GM21737 (cell line): ENCODE results near the gene CTDSP2.
"Not testable (repeated sequence)": the region's sequence is repeated elsewhere in the genome, so short reads cannot be mapped to it uniquely, and the experiment has no call there.

Source experiments
- ATAC-seq: cut with Tn5 transposase; IDR thresholded peaks from one replicate; pipeline ENCODE4 v1.9.1; 2021; ENCODE audit warnings: mild to moderate bottlenecking, moderate library complexity; ENCODE audit not compliant: unreplicated experiment

The CTDSP2 gene

GRCh38 chr12:57783861-57784260 lies 62.7 kb downstream of the CTDSP2 start:
- ATAC-seq = no peak

DNA sequence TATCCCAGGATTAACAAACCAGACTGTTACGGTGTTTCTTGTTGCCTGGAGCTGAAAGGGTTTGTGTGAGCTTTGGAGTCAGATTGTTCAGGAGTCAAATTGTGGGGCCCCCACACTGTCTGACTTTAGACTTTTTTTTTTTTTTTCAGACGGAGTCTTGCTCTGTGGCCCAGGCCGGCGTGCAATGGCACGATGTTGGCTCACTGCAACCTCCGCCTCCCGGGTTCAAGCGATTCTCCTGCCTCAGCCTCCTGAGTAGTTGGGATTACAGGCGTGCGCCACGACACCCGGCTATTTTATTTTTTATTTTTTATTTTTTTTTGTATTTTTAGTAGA lies 63.1 kb downstream of the CTDSP2 start:
- no peak for ATAC-seq

DNA sequence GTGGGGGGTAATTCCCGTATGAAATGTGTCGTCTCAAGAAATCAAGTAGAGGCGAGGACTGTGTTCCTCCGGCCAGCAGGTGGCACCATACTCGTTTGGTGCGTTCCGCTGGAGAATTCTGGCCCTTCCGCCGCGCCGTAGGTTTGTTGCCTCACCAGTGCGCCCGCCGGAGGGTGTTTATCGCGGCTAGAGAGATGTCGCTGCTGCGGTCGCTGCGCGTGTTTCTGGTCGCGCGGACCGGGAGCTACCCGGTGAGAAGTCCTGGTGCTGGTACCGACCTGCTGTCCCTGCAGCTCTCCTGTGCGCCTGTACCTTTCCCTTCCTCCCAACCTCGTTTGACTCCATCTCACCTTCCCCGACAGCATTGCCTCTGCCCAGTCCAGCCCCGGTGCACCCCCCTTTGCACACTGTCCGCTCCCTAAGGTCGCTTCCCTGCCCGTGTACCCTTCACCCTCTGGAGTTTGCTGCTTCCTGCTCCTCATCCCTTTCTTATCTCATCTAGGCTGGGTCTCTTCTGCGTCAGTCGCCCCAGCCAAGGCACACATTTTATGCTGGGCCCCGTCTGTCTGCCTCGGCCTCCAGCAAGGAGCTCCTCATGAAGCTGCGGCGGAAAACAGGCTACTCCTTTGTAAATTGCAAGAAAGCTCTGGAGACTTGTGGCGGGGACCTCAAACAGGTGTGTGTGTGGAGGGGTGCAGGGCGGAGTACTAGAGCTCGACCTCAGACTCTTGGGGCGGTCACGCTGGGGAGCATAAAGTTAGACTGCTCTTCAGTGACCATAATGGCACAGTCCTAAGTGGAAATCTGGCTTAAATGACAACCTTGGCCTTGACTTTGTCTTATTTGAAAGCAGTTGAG lies 63.7 kb downstream of the CTDSP2 start, which contains the start of gene TSFM:
TSS of gene TSFM (plus strand) at position 180 of the 858 bp plus-strand sequence. CDS start at position 195, 15 bp downstream.
- ATAC-seq = peak; percentile 88

DNA sequence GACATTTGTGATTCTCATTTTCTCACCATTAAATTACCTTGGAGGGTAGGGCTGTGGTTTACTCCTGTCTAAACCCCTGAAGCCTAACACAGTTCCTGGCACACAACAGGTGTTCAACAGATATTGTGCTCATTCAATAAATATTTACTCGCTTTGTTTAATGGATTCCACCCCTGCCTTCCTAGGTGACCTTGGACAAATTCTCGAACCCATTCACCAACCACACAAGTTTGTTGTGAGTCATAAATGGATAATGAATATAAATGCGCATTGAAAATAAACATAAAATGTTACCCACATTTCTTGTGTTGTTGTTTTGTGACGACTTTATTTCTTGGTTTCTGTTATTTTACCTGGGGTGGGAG lies 64.3 kb downstream of the CTDSP2 start:
- no peak for ATAC-seq

DNA sequence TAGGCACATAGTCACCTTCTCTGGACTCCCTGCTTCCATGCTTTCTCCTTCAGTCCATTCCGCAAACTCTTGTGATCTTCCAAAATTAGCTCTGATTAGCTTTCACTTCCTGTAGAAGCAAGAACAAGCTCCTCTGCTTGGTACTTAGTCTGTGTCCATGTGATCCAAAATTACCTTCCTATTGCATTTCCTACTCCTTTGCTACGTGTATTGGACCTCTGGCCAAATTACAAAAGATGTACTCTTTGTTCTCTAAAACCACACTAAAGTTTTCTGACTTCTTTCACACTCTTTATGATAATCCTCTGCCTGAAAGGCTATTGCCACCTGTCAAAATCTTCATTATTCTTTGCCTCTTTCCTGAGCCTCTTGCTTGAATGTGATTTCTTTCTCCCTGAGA lies 64.7 kb downstream of the CTDSP2 start:
- no peak for ATAC-seq

GRCh38 chr12:57781244-57781643 lies 65.3 kb downstream of the CTDSP2 start:
- no peak for ATAC-seq

GRCh38 chr12:57780284-57780897 lies 66.1 kb downstream of the CTDSP2 start:
- ATAC-seq = no peak

DNA sequence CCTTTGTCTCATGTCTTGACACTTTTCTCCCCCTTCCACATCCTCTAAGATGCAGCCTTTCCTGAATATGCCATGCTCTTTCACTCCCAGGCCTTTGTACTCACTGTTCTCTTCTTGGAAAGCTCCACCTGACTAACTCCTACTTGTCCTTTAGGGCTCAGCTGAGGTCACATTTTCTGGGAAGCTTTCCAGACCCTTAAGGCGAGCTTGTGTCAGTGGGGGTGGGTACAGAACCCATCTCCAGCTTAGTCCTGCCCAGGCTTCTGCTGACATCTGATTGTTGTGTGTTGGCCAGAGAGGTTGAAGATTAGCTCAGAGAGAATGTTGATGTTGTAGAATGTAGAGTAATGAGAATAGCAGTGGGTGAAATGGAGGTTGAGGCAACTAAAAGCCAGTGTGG lies 66.8 kb downstream of the CTDSP2 start:
- no peak for ATAC-seq

DNA sequence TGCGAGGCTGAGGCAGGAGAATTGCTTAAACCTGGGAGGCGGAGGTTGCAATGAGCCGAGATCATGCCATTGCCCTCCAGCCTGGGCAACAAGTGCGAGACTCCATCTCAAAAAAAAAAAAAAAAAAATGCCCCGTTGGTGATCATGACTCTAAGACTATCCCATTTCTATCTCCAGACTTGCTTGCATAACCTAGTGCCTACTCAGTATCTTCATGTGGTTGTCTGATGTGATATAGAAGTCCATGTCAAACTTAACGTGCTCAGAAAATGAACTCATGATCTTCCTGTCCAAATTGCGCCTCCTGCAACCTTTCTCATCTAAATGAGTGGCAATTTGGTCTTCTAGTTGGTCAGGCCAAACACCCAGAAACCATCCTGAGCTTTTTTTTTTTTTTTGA lies 68.6 kb downstream of the CTDSP2 start:
- no peak for ATAC-seq

- ATAC-seq = no peak
Measured at GRCh38 chr12:57777367-57777766, 69.2 kb downstream of the CTDSP2 start.

DNA sequence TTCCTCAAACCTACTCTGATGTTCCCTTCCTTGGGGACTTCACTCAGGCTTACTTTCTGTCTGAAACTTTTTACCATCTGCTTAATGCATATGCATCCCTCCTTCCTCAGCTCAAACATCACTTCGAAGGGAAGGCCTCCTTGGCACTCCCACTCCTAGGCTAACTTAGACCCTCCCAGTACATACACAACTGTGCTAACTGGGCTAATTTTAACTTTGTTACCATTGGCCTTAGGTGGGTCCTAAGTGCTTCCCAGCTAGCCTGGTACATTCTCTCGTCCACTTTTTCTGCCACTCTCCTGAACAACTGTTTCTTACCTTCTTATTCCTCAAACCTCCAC lies 70.3 kb downstream of the CTDSP2 start:
- no peak for ATAC-seq

DNA sequence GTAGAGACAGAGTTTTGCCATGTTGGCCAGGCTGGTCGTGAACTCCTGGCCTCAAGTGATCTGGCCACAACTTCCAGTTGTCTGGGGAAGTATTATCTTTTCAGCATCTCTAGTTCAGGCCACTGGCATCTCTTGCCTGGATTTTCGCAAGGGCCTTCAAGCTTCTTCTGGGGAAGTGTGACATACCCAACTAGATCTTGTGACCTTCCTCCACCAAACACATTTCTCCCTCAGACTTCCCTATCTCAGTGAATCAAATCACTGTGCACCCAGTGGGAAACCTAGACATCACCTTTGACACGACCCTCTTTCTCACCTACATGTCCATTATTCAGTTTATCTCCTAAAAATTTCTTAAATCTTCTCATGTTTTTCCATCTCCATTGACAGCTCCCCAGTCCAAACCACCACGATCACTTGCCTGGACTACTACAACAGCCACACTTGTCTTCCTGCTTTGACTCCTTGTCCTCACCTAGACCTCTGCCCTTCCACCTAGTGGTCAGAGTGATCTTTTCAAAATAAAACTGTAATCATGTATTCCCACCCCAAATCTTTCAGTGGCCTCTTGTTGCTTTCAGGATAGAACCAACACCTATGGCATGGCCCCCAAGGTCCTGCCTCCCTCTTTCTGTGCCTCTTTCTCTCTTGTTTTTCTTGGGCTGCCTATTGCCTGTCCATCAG lies 70.8 kb downstream of the CTDSP2 start:
- ATAC-seq = no peak

DNA sequence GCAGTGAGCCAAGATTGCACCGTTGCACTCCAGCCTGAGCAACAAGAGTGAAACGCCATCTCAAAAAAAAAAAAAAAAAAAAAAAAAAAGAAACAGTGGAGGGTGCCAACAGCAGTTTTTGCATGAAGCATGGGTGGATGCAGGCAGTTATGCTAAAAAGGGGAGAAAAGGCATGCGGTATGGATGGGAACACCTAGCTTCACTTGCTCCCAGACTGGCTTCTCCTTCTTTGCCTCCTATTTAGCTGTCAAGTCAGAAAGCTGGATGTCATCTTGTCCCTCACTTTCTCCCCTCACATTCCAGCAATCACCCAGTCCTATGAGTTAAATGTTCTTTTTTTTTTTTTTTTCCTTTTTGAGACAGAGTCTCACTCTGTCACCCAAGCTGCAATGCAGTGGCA lies 71.5 kb downstream of the CTDSP2 start:
- ATAC-seq = no peak

DNA sequence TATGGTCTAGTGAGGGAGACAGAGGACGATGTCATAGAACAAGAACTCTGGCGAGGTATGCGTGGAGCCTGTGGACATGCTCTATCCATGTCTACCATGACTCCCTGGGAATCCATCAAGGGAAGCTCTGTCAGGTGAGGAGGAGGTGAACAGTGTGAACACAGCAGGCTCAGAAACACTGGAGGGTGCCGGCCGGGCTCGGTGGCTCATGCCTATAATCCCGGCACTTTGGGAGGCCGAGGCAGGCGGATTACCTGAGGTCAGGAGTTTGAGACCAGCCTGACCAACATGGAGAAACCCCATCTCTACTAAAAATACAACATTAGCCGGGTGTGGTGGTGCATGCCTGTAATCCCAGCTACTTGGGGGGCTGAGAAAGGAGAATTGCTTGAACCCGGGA lies 71.9 kb downstream of the CTDSP2 start:
- ATAC-seq = not testable (repeated sequence)

DNA sequence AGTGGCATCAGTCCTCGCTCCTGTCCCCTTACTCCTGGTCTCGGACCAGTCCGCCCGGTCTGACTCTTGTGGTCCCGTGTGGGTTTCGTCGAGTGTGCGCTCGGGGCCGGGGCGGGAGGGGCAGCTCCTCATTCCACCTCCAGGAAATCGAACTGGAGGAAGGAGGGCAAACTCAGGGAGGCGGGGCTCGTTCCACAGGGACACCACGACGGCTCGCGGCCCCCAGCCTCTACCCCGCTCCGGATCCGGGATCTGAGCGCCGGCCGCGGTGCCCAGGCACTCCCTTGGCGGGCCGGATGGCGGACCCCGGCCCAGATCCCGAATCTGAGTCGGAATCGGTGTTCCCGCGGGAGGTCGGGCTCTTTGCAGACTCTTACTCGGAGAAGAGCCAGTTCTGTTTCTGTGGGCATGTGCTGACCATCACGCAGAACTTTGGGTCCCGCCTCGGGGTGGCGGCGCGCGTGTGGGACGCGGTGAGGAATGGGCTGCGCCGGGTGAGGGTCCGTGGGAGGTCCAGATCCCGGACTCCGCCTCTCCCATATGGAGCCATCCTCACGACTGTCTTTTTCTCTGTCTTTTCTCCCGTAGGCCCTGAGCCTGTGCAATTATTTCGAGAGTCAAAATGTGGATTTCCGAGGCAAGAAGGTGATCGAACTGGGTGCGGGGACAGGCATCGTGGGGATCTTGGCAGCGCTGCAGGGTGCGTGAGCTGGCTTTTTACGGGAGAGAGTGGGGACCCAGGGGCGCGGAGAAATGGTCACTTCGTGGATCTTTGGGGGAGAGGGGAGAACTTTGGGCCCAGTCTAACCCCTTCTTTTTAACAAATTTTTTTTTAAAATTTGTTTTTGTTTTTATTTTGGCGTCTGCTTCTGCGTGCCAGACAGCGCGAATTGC lies 73.9 kb downstream of the CTDSP2 start, which contains the start of gene EEF1AKMT3:
TSS of gene EEF1AKMT3 (plus strand) at position 186 of the 894 bp plus-strand sequence. CDS start at position 297, 111 bp downstream.
- peak; percentile 12 for ATAC-seq

- peak; percentile 74 for ATAC-seq
Measured at GRCh38 chr12:57771873-57772428, 74.6 kb downstream of the CTDSP2 start, which contains the start of gene METTL1. METTL1 (minus strand) TSS chr12:57772105; CDS start chr12:57772083, 22 bp downstream.

DNA sequence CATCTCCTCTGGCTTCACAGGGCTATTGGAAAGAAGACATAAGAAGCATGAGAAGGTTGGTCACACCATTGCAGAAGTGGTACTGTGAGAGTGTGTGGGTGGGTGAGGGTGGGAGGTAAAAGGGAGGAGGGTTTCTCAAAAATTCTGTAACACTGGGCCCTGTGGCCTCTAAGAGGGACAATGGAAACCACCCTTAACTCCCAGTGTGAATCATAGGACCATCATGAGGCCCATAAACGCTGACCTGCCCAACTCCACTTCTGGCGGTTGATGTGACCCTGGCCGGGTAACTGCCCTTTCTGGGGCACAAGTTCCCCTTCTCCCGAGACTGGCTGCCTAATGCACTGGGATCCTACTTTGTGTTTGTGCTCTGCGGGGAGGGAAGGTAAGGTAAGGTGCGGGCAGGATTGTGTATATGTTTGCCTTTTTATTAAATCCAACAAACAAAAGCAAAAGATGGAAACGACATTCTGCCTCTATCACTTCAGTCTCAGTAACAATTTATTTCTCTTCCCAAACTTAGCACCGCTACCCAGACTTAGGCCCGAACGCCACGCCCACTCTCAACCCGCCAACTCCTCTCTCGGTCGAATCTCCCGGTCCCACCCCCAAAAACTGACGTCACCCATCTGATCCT lies 75.2 kb downstream of the CTDSP2 start:
- peak; percentile 62 for ATAC-seq

DNA sequence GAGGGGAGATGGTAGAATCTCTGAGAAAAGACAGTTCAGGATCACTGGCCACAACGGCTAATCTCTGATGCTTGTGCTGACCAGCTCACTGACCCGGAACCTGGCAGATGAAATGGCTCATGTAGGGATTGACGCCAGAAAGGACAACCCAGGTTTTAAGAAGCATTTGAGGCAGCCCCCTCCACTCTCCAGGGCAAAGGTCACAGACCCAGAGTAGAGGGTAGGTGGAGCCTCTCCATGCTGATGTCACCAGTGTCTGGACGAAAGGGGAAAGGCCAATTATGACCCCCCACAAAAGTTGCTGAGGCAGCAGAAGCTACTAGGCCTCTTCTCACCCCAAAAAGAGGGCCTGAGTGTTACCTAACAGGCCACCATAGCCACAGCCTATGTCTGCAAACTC lies 75.8 kb downstream of the CTDSP2 start:
- ATAC-seq = no peak
